GM06990 (cell line): ENCODE measurements around the gene NEURL1B.

Experiments
- DNase-seq: peaks from one replicate; pipeline ENCODE4 v3.0.0-alpha.2; 2011; ENCODE audit not compliant: insufficient read length; ENCODE audit errors: extremely low read depth
- H3K27me3 ChIP-seq: replicated peaks from 2 replicates; pipeline ENCODE4 v1.6.0; 2011; ENCODE audit warnings: low read length; ENCODE audit not compliant: control insufficient read depth, insufficient read depth
- H3K36me3 ChIP-seq: 2 replicates; pipeline ENCODE4 v1.5.1; 2011; ENCODE audit warnings: low read length; ENCODE audit not compliant: control insufficient read depth, insufficient read depth
- H3K4me3 ChIP-seq: replicated peaks from 2 replicates; pipeline ENCODE4 v1.5.1; 2011; ENCODE audit warnings: low read depth, mild to moderate bottlenecking, control low read depth, low read length
- CTCF ChIP-seq: IDR thresholded peaks from 2 replicates; pipeline ENCODE4 v1.5.1; 2011; ENCODE audit warnings: low read length, control low read depth, mild to moderate bottlenecking, inconsistent platforms; ENCODE audit not compliant: insufficient read depth, poor library complexity, severe bottlenecking

The NEURL1B gene

GRCh38 chr5:172733974-172734346 lies 92.9 kb downstream of the NEURL1B start:
- Histone ChIP-seq H3K4me3 (no peak overlapping the region), H3K27me3 (no peaks in the 10 kb centered on the region), H3K36me3 (no peaks in the 10 kb centered on the region)
- DNase-seq, result no peak
- TF ChIP-seq CTCF, result no peak

- Histone ChIP-seq H3K36me3 (no peaks in the 10 kb centered on the region), H3K4me3 (no peak overlapping the region), H3K27me3 (no peaks in the 10 kb centered on the region)
- no peak for TF ChIP-seq CTCF
- no peak for DNase-seq
These were observed 94.2 kb downstream of the NEURL1B start for GRCh38 chr5:172735141-172735831.

- TF ChIP-seq CTCF, result no peak
- Histone ChIP-seq H3K27me3 (no peaks in the 10 kb centered on the region), H3K36me3 (no peaks in the 10 kb centered on the region), H3K4me3 (no peak overlapping the region)
- DNase-seq, result no peak
These were observed 95.6 kb downstream of the NEURL1B start for GRCh38 chr5:172736508-172737135.

- no peak for TF ChIP-seq CTCF
- H3K36me3 ChIP-seq, result no peaks in the 10 kb centered on the region
- H3K27me3 ChIP-seq, result no peaks in the 10 kb centered on the region
- H3K4me3 ChIP-seq, result no peak overlapping the region
- DNase-seq, result no peak
These were observed 98.3 kb downstream of the NEURL1B start for GRCh38 chr5:172739375-172739774.

- DNase-seq, result no peak
- no peak for TF ChIP-seq CTCF
These were observed 99.6 kb downstream of the NEURL1B start for GRCh38 chr5:172740428-172741205.

More at GRCh38 chr5:172740428-172741205, 99.6 kb downstream of the NEURL1B start:
- Histone ChIP-seq H3K4me3 (no peak overlapping the region), H3K27me3 (no peaks in the 10 kb centered on the region), H3K36me3 (no peaks in the 10 kb centered on the region)
